GM12874 (cell line): ENCODE data around the gene SUGCT.

Source experiments
- CTCF ChIP-seq: IDR thresholded peaks from 2 replicates; pipeline ENCODE4 v1.5.1; 2011; ENCODE audit warnings: low read depth, mild to moderate bottlenecking, control low read depth, low read length, moderate library complexity; ENCODE audit not compliant: insufficient read depth

The SUGCT gene

GRCh38 chr7:40847921-40848320 is 713.1 kb downstream of the SUGCT start:
- TF ChIP-seq CTCF, result no peak

DNA sequence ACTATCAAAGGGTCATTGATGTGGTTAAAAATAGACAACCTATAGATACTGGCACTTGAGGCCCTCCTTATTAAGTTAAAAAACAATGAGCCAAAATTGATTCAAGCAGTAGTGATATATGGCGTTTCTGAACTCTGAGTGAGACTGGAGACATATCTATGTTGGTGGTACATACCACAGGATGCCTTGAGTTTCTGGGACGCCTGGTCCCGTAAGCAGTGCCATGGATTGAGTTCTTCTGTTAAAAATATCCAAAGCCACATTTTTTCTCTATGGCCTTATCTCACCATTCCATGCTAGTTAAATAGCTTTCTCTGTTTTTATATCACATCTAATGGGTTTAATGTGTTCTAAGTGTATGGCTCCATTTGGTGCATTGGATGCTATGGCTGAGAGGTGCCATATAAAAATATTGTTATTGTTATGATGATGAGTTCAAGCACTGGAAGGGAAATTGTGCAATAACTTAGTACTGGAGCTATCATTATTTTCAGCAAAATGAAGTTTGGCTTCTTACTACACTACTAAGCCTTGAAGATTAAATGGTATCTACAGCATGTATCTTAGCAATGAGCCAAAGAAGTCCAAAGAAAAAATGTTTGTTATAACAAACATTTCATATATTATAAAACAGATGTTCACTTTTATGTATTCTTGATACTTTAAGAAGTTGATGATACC is 713.9 kb downstream of the SUGCT start:
- TF ChIP-seq CTCF, result no peak

DNA sequence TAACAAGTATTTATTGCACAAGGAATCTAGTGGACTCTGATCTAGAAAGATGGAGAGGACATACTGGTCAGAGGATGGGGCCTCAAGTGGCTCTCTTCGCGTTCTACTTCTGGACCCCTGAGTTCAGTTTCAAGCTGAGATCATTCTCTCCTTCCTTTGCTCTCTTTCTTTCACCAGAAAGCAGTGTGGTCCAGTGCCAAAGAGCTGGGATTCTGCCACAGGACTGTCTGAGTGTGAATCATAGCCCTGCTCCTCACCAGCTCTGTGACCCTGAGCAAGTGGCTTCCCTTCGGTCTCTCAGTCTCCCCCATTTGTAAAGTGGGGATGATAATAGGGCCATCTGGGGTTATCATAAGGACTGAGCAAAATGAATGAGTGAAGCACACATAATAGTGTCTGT is 715.2 kb downstream of the SUGCT start:
- TF ChIP-seq CTCF, result no peak

- no peak for TF ChIP-seq CTCF
These were observed 716.2 kb downstream of the SUGCT start for GRCh38 chr7:40851001-40851400.

- no peak for TF ChIP-seq CTCF
These were observed 724.3 kb downstream of the SUGCT start for GRCh38 chr7:40859076-40859475.

DNA sequence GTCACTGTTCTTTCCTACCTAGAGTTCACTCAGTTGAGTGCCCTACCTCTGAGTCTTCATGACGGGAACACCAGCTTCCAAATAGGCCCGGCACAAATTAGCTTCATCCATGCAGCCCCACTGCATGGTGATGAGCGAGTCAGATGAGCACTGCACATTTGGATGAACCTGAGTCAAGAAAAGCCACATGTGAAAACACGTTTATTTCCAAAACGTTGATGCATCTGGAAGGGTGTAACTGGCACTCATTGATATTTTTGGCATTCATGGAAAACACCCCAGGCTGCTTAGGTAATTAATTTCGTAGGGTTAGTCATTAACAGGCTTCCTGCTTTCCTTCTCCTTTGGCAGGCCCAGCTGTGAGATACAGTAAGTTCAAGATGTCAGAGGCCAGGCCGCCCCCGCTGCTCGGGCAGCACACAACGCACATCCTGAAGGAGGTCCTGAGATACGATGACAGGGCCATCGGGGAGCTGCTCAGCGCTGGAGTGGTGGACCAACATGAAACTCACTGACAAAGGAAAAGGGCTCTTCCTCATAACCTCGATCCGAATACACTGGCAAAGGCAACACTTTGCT is 725.2 kb downstream of the SUGCT start:
- no peak for TF ChIP-seq CTCF

DNA sequence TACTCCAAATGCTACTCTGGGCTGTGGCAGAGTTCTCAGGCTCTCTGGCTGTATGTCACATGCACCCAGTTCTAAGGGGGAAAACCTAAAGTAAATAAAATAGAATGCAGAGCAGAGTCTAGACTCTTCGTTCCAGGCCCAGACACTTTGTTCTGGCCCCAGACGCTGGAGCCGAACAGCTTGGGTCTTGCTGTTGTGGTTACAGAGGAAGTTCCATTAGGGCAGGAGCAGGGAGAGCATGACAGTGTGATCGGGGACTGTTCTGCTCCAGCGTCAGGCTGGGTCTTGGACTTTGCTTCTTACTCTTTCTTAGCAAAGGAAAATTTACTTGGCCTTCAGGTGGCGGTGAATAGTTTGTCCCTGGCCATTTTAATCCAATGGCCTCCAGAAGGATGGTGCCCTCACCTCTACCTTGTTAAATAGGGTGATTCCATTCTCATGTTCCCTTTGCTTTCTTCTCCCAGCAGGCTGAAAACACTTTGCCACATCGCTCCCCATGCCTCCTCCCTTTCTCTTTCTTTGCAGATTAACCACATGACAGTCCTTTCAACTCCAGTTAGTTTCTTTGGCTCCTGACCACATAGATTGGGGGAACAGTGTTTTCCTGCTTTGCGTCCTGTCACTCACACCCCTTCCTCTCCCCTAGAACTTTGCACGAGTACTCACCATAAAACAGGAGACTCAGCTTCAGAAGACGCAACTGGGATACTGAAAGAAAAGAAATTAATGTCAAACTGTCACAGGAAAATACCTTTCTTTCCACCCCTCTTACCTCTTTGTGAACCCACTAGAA is 730.8 kb downstream of the SUGCT start:
- no peak for TF ChIP-seq CTCF
